ENCODE measurements around the gene SND1. TPM values are rescaled to one million over a fixed set of nuclear protein-coding genes. Genes with fewer than 3 reads are reported as not detected.

SND1 gene
- total RNA-seq, 6 experiments from 2014 or later = 217 to 259 (median 247) TPM

DNA sequence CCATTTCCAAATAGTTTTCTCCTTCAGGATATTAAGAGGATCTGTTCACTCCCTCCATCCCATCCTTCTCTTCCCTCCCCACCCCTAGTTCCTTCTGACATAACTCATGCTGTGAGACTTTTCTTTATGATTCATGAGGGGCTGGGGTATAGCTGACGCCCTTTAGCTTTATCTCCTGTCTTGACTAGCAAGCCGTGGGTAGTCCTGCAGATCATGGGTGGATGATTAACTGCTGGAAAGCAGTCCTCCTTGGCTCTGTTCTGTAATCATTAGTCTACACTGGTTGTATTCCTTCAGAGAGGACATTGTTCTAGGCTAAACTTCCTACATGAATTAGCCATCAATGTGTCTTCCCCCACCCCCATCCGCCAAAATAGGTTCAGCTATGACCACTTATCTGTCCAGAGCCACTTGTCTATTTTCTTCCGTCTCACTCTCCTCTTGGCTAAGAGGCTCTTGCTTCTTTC, 243.9 kb downstream of the SND1 start:
- no peak overlapping the region for H3K27ac Mint-ChIP-seq
- H3K4me3 Mint-ChIP-seq = no peak overlapping the region
- H3K9me3 Mint-ChIP-seq = no peaks in the 10 kb centered on the region
- H3K4me1 Mint-ChIP-seq (ENCODE audit: low read depth) = peaks cover 14% of the 10 kb centered on the region
- no peak for DNase-seq
- no peaks in the 10 kb centered on the region; the same call in 1 of the 2 replicates for H3K27me3 Mint-ChIP-seq (ENCODE audit: insufficient read depth)
- H3K36me3 Mint-ChIP-seq (ENCODE audit: low read depth) = peaks cover 18% of the 10 kb centered on the region; the same call in 1 of the 2 replicates
- TF ChIP-seq, protein P1, sequence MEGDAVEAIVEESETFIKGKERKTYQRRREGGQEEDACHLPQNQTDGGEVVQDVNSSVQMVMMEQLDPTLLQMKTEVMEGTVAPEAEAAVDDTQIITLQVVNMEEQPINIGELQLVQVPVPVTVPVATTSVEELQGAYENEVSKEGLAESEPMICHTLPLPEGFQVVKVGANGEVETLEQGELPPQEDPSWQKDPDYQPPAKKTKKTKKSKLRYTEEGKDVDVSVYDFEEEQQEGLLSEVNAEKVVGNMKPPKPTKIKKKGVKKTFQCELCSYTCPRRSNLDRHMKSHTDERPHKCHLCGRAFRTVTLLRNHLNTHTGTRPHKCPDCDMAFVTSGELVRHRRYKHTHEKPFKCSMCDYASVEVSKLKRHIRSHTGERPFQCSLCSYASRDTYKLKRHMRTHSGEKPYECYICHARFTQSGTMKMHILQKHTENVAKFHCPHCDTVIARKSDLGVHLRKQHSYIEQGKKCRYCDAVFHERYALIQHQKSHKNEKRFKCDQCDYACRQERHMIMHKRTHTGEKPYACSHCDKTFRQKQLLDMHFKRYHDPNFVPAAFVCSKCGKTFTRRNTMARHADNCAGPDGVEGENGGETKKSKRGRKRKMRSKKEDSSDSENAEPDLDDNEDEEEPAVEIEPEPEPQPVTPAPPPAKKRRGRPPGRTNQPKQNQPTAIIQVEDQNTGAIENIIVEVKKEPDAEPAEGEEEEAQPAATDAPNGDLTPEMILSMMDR (IDR thresholded peaks at IDR 0.05) = no peak

DNA sequence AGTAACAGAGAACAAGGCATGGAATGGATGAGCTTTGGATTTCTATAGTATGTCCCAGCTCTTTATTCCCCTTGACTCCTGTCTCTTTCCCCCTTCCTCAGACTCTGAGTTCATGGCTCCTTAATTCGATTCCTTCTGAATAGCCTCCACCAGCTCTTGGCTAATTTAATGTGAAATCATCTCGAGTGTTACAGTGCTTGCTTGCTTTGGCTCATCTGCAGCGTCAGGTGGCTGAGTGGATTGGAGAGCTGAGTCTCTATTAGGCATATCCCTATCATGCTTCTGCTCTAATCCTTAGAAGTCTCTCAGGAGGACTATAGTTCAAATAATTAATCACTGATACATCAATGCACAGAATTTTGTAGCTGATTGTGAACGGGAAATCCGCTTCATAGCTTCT, 244.7 kb downstream of the SND1 start:
- no peaks in the 10 kb centered on the region; the same call in 1 of the 2 replicates for H3K27me3 Mint-ChIP-seq (ENCODE audit: insufficient read depth)
- H3K9me3 Mint-ChIP-seq = no peaks in the 10 kb centered on the region
- peaks cover 18% of the 10 kb centered on the region; the same call in 1 of the 2 replicates for H3K36me3 Mint-ChIP-seq (ENCODE audit: low read depth)
- no peak for DNase-seq
- H3K27ac Mint-ChIP-seq = no peak overlapping the region
- no peak overlapping the region for H3K4me3 Mint-ChIP-seq
- peaks cover 7% of the 10 kb centered on the region for H3K4me1 Mint-ChIP-seq (ENCODE audit: low read depth)
- TF ChIP-seq, protein P1 (IDR thresholded peaks at IDR 0.05) = no peak

DNA sequence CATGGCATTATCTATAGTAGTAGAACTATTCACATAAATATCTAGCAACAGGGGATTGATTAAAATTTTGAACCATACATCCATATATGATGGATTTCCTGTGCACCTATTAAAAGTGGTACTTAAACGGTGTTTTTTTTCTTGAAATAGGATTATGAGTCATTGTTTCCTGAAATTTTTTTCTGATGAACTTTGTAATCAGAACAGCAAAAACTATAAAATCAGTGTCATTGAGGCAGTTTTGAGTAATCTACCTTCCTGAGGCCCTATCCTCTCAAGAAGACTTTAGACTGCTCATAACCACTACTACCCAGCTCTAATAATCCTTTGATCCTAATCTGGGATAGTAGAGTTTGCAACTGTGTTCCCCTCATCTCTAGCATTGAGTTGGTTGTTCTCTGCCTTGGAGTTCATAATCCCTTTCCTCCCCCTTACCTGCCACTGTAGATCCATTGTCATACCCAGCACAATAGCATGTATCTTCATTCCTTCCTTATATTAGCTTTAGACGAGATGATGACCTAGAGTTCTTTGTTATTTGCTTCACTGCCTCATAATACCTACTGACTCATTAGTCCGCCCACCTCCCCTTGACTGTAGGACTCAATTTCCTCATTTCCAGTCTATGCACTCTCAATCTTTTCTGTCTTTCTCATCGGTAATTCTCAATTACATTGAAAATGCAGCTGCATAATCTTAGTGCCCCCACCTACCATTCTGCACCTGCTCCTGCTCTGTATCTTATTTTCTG, 245.9 kb downstream of the SND1 start:
- no peaks in the 10 kb centered on the region for H3K9me3 Mint-ChIP-seq
- H3K4me1 Mint-ChIP-seq (ENCODE audit: low read depth) = peaks cover 9% of the 10 kb centered on the region; the same call in 1 of the 2 replicates
- no peak for DNase-seq
- no peak overlapping the region for H3K4me3 Mint-ChIP-seq
- TF ChIP-seq, protein P1 (IDR thresholded peaks at IDR 0.05) = no peak
- H3K27me3 Mint-ChIP-seq (ENCODE audit: insufficient read depth) = no peaks in the 10 kb centered on the region; the same call in 1 of the 2 replicates
- peaks cover 9% of the 10 kb centered on the region; the same call in 1 of the 2 replicates for H3K36me3 Mint-ChIP-seq (ENCODE audit: low read depth)
- no peak overlapping the region for H3K27ac Mint-ChIP-seq

DNA sequence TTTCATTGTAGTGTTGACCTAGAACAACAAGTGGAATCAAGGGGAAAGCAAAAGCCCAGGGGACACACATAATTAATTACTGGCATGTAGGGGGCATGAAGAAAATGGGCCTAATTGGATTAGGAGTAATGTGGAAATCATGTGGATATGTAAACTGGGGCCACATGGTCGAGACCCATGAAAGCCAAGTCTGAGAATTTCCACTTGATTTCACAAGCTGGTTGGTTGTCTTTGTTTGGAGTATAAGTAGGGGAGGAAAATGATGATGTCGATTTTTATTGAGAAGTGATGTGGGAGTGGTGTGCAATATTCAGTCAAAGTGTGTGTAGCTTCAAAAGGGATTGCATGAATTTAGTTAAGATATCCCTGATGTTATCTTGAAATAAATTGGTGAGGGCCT, 247.4 kb downstream of the SND1 start:
- Mint-ChIP-seq H3K27me3 (ENCODE audit: insufficient read depth) (no peaks in the 10 kb centered on the region; the same call in 1 of the 2 replicates), H3K4me1 (ENCODE audit: low read depth) (peaks cover 15% of the 10 kb centered on the region), H3K36me3 (ENCODE audit: low read depth) (no peaks in the 10 kb centered on the region), H3K4me3 (no peak overlapping the region), H3K9me3 (no peaks in the 10 kb centered on the region), H3K27ac (no peak overlapping the region)
- DNase-seq = no peak
- TF ChIP-seq, protein P1 (IDR thresholded peaks at IDR 0.05) = no peak

DNA sequence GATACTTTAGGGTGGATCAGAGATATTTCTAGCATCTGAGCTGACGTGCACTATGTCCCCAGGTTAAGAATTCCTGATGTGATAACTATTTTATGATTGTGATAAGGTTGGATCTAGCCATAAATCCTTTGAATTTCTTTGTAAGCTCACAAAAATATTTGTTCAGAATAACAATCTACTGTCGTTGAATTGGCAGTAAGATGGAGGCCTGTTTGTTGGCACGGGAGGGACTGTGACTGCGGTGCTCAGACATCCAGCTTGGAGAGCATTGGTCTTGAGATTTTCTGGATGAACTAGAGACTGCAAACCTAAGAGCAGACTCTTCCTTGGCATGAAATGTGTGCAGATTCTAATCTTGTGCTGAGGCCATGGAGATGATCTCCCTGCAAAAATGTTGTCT, 248.1 kb downstream of the SND1 start:
- TF ChIP-seq, protein P1 (IDR thresholded peaks at IDR 0.05) = no peak
- no peak overlapping the region for H3K4me3 Mint-ChIP-seq
- no peaks in the 10 kb centered on the region for H3K9me3 Mint-ChIP-seq
- no peaks in the 10 kb centered on the region; the same call in 1 of the 2 replicates for H3K27me3 Mint-ChIP-seq (ENCODE audit: insufficient read depth)
- no peak overlapping the region for H3K27ac Mint-ChIP-seq
- no peaks in the 10 kb centered on the region for H3K36me3 Mint-ChIP-seq (ENCODE audit: low read depth)
- no peak for DNase-seq
- H3K4me1 Mint-ChIP-seq (ENCODE audit: low read depth) = peaks cover 23% of the 10 kb centered on the region
